ENCODE results near the gene ESR2.

Gene ESR2

GRCh38 chr14:64229489-64229888, 64.7 kb downstream of the ESR2 start:
- Histone ChIP-seq H3K9me3 (ENCODE audit: insufficient read depth, low read length) (no peaks in the 10 kb centered on the region), H3K27me3 (ENCODE audit: low read depth, low read length) (peaks cover 8% of the 10 kb centered on the region), H3K79me2 (ENCODE audit: low read length) (no peaks in the 10 kb centered on the region), H2AFZ (ENCODE audit: low read depth, low read length) (no peak overlapping the region), H3K36me3 (replicated peaks; ENCODE audit: low read depth, low read length) (no peaks in the 10 kb centered on the region), H3K4me2 (ENCODE audit: low read length) (no peak overlapping the region), H3K4me1 (ENCODE audit: low read length) (peaks cover 27% of the 10 kb centered on the region), H3K4me3 (ENCODE audit: low read length) (no peak overlapping the region), H4K20me1 (ENCODE audit: insufficient read depth, low read length) (no peaks in the 10 kb centered on the region), H3K9ac (ENCODE audit: low read length) (no peak overlapping the region), H3K27ac (ENCODE audit: low read length) (no peak overlapping the region)
- TF ChIP-seq, protein P1, sequence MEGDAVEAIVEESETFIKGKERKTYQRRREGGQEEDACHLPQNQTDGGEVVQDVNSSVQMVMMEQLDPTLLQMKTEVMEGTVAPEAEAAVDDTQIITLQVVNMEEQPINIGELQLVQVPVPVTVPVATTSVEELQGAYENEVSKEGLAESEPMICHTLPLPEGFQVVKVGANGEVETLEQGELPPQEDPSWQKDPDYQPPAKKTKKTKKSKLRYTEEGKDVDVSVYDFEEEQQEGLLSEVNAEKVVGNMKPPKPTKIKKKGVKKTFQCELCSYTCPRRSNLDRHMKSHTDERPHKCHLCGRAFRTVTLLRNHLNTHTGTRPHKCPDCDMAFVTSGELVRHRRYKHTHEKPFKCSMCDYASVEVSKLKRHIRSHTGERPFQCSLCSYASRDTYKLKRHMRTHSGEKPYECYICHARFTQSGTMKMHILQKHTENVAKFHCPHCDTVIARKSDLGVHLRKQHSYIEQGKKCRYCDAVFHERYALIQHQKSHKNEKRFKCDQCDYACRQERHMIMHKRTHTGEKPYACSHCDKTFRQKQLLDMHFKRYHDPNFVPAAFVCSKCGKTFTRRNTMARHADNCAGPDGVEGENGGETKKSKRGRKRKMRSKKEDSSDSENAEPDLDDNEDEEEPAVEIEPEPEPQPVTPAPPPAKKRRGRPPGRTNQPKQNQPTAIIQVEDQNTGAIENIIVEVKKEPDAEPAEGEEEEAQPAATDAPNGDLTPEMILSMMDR (IDR thresholded peaks at IDR 0.05; ENCODE audit: low read depth, low read length): no peak
- TF ChIP-seq EZH2phosphoT487 (IDR thresholded peaks at IDR 0.05; ENCODE audit: low read depth): no peak

- H3K27ac ChIP-seq (ENCODE audit: low read length): no peak overlapping the region
- no peaks in the 10 kb centered on the region for H3K27me3 ChIP-seq (ENCODE audit: low read depth, low read length)
- H2AFZ ChIP-seq (ENCODE audit: low read depth, low read length): no peak overlapping the region
- H3K4me2 ChIP-seq (ENCODE audit: low read length): no peak overlapping the region
- H3K36me3 ChIP-seq (replicated peaks; ENCODE audit: low read depth, low read length): no peaks in the 10 kb centered on the region
- H3K79me2 ChIP-seq (ENCODE audit: low read length): no peaks in the 10 kb centered on the region
- H3K9ac ChIP-seq (ENCODE audit: low read length): no peak overlapping the region
- no peaks in the 10 kb centered on the region for H3K9me3 ChIP-seq (ENCODE audit: insufficient read depth, low read length)
- TF ChIP-seq, protein P1 (IDR thresholded peaks at IDR 0.05; ENCODE audit: low read depth, low read length): no peak
- TF ChIP-seq EZH2phosphoT487 (IDR thresholded peaks at IDR 0.05; ENCODE audit: low read depth): no peak
- no peak overlapping the region for H3K4me3 ChIP-seq (ENCODE audit: low read length)
- peaks cover 11% of the 10 kb centered on the region for H3K4me1 ChIP-seq (ENCODE audit: low read length)
- no peaks in the 10 kb centered on the region for H4K20me1 ChIP-seq (ENCODE audit: insufficient read depth, low read length)
Observed at GRCh38 chr14:64227856-64228255, 66.3 kb downstream of the ESR2 start.

DNA sequence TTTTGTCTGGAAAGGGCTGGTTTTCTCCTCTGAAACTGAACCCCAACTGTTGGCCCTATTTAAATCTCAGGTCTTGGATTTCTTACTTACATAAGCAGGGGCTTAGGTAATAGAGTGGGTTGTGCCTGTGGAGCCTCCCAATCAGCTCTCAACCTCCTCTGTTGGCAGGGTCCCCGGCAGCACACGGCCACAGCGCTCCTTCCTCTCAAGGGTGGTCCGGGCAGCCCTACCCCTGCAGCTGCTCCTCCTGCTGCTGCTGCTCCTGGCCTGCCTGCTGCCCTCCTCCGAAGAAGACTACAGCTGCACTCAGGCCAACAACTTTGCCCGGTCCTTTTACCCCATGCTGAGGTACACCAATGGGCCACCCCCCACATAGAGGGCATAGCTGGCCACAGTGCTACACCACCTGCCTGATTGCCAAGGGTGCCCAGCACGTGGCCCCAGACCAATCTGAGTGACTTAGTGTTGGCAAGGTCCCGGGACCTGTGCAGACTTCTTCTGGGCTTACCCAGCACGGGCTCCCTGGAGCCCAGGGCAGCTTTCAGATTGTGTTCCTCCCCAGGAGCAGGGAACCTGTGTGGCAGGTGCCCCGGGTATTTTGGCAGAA, 68.9 kb downstream of the ESR2 start:
- Histone ChIP-seq H3K27ac (ENCODE audit: low read length) (no peak overlapping the region), H3K4me1 (ENCODE audit: low read length) (no peaks in the 10 kb centered on the region), H3K36me3 (replicated peaks; ENCODE audit: low read depth, low read length) (no peaks in the 10 kb centered on the region)

GRCh38 chr14:64221391-64222003, 72.7 kb downstream of the ESR2 start:
- H4K20me1 ChIP-seq (ENCODE audit: insufficient read depth, low read length): no peaks in the 10 kb centered on the region
- no peak overlapping the region for H2AFZ ChIP-seq (ENCODE audit: low read depth, low read length)
- H3K9me3 ChIP-seq (ENCODE audit: insufficient read depth, low read length): no peaks in the 10 kb centered on the region
- H3K27ac ChIP-seq (ENCODE audit: low read length): no peak overlapping the region
- TF ChIP-seq EZH2phosphoT487 (IDR thresholded peaks at IDR 0.05; ENCODE audit: low read depth): no peak
- TF ChIP-seq, protein P1 (IDR thresholded peaks at IDR 0.05; ENCODE audit: low read depth, low read length): no peak
- H3K9ac ChIP-seq (ENCODE audit: low read length): no peak overlapping the region
- H3K4me2 ChIP-seq (ENCODE audit: low read length): no peak overlapping the region
- H3K36me3 ChIP-seq (replicated peaks; ENCODE audit: low read depth, low read length): peaks cover 4% of the 10 kb centered on the region
- H3K79me2 ChIP-seq (ENCODE audit: low read length): no peaks in the 10 kb centered on the region
- no peak overlapping the region for H3K4me3 ChIP-seq (ENCODE audit: low read length)
- H3K4me1 ChIP-seq (ENCODE audit: low read length): peaks cover 27% of the 10 kb centered on the region
- H3K27me3 ChIP-seq (ENCODE audit: low read depth, low read length): no peaks in the 10 kb centered on the region

More for the DNA sequence above, 68.9 kb downstream of the ESR2 start:
- no peak overlapping the region for H3K4me2 ChIP-seq (ENCODE audit: low read length)
- no peak overlapping the region for H3K9ac ChIP-seq (ENCODE audit: low read length)
- H3K9me3 ChIP-seq (ENCODE audit: insufficient read depth, low read length): no peaks in the 10 kb centered on the region
- no peak overlapping the region for H2AFZ ChIP-seq (ENCODE audit: low read depth, low read length)
- no peaks in the 10 kb centered on the region for H3K27me3 ChIP-seq (ENCODE audit: low read depth, low read length)
- TF ChIP-seq EZH2phosphoT487 (IDR thresholded peaks at IDR 0.05; ENCODE audit: low read depth): no peak
- TF ChIP-seq, protein P1 (IDR thresholded peaks at IDR 0.05; ENCODE audit: low read depth, low read length): no peak
- no peak overlapping the region for H3K4me3 ChIP-seq (ENCODE audit: low read length)
- H4K20me1 ChIP-seq (ENCODE audit: insufficient read depth, low read length): no peaks in the 10 kb centered on the region
- H3K79me2 ChIP-seq (ENCODE audit: low read length): no peaks in the 10 kb centered on the region

Measured in OCI-LY3 (cell line).